Subcutaneous abdominal adipose tissue (tissue), 5 donors: ENCODE results near the gene RASGRF2.
A peak's percentile ranks its signal among the peaks of the same experiment; 100 is the strongest.

Experiments used
- H3K27ac ChIP-seq: one replicate; pipeline ENCODE4 v1.7.0; 2013; ENCODE audit warnings: low read depth, mild to moderate bottlenecking, inconsistent platforms, low read length, moderate library complexity
- H3K27me3 ChIP-seq, 5 donors: one replicate each; pipeline ENCODE4 v1.7.0; 2013; ENCODE audit warnings: low read length in 5 of 5, inconsistent platforms in 1 of 5; ENCODE audit not compliant: control insufficient read depth in 5 of 5, insufficient read depth in 4 of 5
- H3K36me3 ChIP-seq, 5 donors: one replicate each; pipeline ENCODE4 v1.7.0; 2013; ENCODE audit warnings: low read length in 5 of 5; ENCODE audit not compliant: control insufficient read depth in 5 of 5, insufficient read depth in 5 of 5
- H3K4me1 ChIP-seq, 5 donors: one replicate each; pipeline ENCODE4 v1.7.0; 2013; ENCODE audit warnings: low read length in 5 of 5, mild to moderate bottlenecking in 3 of 5, moderate library complexity in 1 of 5; ENCODE audit not compliant: control insufficient read depth in 5 of 5, insufficient read depth in 5 of 5
- H3K4me3 ChIP-seq, 5 donors: one replicate each; pipeline ENCODE4 v1.7.0; 2013; ENCODE audit warnings: low read length in 5 of 5, low read depth in 1 of 5
- H3K9ac ChIP-seq, 5 donors: one replicate each; pipeline ENCODE4 v1.7.0; 2013; ENCODE audit warnings: low read length in 5 of 5, mild to moderate bottlenecking in 4 of 5, moderate library complexity in 3 of 5
- H3K9me3 ChIP-seq, 5 donors: one replicate each; pipeline ENCODE4 v1.7.0; 2013; ENCODE audit warnings: low read length in 5 of 5; ENCODE audit not compliant: control insufficient read depth in 5 of 5
- donor health status: healthy.
- donor health status: healthy.
- donor health status: healthy.
- donor health status: healthy.
- donor health status: healthy.

The RASGRF2 gene, protein sequence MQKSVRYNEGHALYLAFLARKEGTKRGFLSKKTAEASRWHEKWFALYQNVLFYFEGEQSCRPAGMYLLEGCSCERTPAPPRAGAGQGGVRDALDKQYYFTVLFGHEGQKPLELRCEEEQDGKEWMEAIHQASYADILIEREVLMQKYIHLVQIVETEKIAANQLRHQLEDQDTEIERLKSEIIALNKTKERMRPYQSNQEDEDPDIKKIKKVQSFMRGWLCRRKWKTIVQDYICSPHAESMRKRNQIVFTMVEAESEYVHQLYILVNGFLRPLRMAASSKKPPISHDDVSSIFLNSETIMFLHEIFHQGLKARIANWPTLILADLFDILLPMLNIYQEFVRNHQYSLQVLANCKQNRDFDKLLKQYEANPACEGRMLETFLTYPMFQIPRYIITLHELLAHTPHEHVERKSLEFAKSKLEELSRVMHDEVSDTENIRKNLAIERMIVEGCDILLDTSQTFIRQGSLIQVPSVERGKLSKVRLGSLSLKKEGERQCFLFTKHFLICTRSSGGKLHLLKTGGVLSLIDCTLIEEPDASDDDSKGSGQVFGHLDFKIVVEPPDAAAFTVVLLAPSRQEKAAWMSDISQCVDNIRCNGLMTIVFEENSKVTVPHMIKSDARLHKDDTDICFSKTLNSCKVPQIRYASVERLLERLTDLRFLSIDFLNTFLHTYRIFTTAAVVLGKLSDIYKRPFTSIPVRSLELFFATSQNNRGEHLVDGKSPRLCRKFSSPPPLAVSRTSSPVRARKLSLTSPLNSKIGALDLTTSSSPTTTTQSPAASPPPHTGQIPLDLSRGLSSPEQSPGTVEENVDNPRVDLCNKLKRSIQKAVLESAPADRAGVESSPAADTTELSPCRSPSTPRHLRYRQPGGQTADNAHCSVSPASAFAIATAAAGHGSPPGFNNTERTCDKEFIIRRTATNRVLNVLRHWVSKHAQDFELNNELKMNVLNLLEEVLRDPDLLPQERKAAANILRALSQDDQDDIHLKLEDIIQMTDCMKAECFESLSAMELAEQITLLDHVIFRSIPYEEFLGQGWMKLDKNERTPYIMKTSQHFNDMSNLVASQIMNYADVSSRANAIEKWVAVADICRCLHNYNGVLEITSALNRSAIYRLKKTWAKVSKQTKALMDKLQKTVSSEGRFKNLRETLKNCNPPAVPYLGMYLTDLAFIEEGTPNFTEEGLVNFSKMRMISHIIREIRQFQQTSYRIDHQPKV (N-terminal part only)

DNA sequence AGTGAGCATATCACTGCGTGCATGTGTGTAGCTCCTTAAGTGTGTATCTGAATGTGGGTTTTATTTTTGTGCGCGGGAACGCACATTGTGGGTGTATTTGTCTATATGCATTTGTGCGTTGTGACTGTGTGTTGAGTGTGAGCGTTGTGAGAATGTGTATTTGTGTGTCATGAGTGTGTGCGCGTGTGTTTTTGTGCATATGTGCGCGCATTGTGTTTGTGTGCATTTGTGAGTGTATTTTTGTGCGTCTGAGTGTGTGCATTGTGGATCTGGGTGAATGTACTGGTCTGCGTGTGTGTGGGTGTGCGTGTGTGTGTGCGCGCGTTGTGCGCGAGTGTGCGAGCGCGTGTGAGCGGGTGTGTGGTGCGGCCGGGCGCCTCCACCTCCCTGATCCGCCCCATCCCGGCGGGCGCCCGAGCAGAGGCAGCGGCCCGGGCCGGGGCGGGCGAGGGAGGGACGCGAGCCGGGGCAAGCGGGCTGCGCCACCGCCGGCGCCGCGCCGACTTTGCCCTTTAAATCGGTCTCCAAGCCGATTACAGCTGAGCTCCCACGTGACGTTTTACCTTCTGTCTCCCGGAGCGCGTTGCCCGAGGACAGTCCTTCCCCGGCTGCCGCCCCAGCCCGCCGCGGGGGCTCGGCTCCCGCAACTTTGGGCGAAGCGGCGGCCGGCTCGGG lies at the start of gene RASGRF2:
RASGRF2 (plus strand) TSS at position 596 of the 675 bp plus-strand sequence. CDS start 376 bp downstream, outside the sequence.
- H3K9ac ChIP-seq = peak within 1 kb of the TSS; percentile 23 to 77 (median 63)
- no peaks in the 10 kb centered on the region for H3K36me3 ChIP-seq
- peak within 1 kb of the TSS; percentile 76 for H3K27ac ChIP-seq
- H3K27me3 ChIP-seq = peaks cover 0 to 6% (median 0%) of the 10 kb centered on the region in 5 donors
- no peaks in the 10 kb centered on the region for H3K9me3 ChIP-seq
- H3K4me3 ChIP-seq = peak within 1 kb of the TSS; percentile 72 to 91 (median 84)
- peaks cover 6 to 20% (median 17%) of the 10 kb centered on the region in 5 donors for H3K4me1 ChIP-seq

DNA sequence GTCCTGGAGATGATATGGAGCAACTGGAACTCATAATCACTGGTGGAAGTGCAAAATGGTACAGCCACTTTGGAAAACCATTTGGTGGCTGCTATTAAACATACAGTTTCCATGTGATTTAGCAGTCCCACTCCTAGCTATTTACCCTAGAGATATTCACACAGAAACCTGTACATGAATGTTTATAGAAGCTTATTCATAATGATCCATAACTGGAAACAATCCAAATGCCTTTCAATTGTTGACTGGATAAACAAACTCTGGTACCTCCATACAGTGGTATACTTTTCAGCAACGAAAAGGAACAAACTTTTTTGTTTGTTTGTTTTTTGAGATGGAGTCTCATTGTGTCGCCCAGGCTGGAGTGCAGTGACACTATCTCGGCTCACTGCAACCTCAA lies 47.7 kb upstream of the RASGRF2 start:
- Histone ChIP-seq H3K27me3 (no peaks in the 10 kb centered on the region), H3K9me3 (peaks cover 0 to 8% (median 4%) of the 10 kb centered on the region in 5 donors), H3K4me3 (no peak overlapping the region), H3K9ac (no peak overlapping the region), H3K36me3 (peaks cover 0 to 3% (median 0%) of the 10 kb centered on the region in 5 donors), H3K27ac (no peak overlapping the region), H3K4me1 (peaks cover 0 to 3% (median 0%) of the 10 kb centered on the region in 5 donors)

DNA sequence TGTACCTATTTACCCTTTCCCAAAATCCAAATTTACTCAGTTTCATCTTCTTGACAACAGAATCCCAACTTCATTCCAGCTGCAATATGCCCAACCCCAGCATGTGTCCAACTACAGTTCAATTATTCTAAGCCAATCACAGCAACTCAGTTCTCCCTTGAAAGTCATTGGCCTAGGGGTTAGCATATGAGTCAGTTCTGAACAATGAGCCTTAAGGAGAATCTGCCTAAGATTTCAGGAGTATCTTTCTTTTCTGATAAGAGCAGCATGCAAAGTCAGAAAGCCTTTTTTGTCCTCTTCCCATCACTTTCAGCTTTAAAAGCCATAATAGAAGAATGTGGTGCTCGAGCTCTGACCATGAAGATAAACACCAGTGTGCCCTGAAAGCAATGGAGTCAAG lies 44.4 kb upstream of the RASGRF2 start:
- Histone ChIP-seq H3K27me3 (no peaks in the 10 kb centered on the region), H3K9me3 (peaks cover 0 to 8% (median 4%) of the 10 kb centered on the region in 5 donors), H3K36me3 (no peaks in the 10 kb centered on the region)

DNA sequence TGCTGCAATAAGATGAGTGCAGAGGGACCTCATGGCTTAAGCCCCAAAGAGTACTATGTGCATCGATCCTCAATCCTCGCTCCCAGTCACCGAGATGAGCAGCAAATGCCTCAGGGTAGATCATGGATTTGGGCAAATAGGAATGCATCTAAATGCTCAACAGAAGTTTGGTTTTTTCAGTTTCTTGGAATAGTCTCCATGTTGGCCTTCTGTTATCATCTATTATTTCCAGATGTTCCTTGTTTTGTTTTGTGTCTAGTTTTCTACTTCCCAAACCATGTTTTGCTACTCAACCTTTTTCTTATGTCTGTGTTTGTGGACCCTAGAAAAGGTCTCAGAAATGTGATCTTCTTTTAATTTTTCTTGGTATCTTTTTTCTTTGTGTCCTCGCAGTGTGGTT lies 43.5 kb upstream of the RASGRF2 start:
- Histone ChIP-seq H3K27ac (no peak overlapping the region), H3K4me1 (peaks cover 0 to 3% (median 0%) of the 10 kb centered on the region in 5 donors), H3K9ac (no peak overlapping the region), H3K36me3 (no peaks in the 10 kb centered on the region), H3K27me3 (no peaks in the 10 kb centered on the region), H3K9me3 (peaks cover 0 to 8% (median 4%) of the 10 kb centered on the region in 5 donors), H3K4me3 (no peak overlapping the region)

More for the DNA sequence above, 44.4 kb upstream of the RASGRF2 start:
- H3K4me1 ChIP-seq = peaks cover 0 to 3% (median 0%) of the 10 kb centered on the region in 5 donors
- H3K27ac ChIP-seq = no peak overlapping the region
- no peak overlapping the region for H3K9ac ChIP-seq
- no peak overlapping the region for H3K4me3 ChIP-seq

DNA sequence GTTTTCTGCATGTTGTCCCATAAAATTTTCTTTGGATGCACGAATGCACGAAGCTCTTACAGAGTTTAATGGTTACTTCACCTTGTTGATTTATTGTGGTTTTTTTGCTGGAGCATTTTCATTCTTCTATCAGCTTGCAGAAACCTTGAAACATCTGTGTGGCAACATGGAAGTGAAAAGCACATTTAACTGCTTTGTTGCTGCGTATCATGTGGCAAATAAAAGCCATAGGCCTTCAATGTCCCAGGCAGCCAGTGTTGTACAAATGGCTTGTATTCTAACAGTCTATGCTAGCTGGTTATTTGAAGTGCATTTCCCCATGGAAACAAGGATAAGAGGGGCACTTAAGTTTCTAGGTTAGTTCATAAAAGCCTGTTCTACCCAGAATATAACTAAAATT lies 42.5 kb upstream of the RASGRF2 start:
- Histone ChIP-seq H3K27me3 (no peaks in the 10 kb centered on the region), H3K27ac (no peak overlapping the region), H3K4me3 (no peak overlapping the region), H3K36me3 (no peaks in the 10 kb centered on the region), H3K9ac (no peak overlapping the region), H3K9me3 (peaks cover 0 to 3% (median 0%) of the 10 kb centered on the region in 5 donors), H3K4me1 (peaks cover 0 to 3% (median 0%) of the 10 kb centered on the region in 5 donors)

DNA sequence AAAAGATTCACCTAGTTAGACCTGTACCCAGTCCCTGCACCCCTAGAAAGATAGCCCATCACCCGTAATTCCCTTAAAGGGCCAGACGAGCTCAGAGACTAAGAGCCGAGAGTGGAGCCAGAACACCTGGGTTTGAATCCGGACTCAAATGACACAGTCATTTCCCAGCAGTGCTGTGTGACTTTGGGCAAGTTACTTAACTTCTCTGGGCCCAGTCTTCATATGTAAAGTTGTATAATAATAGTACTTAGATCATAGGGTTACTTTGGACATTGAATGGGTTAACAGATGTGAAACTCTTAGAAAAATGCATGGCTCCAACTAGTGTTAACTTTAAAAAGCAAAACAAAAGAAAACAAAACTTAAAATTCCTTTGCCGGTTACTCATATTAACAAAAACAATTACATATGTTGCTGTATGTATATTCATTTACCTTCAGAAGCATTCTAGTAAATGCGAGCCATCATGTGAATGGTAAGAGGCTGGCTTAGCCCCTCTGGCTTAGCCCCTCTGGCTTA lies 40.4 kb upstream of the RASGRF2 start:
- H3K27me3 ChIP-seq = no peaks in the 10 kb centered on the region
- no peak overlapping the region for H3K9ac ChIP-seq
- no peak overlapping the region for H3K27ac ChIP-seq
- no peaks in the 10 kb centered on the region for H3K36me3 ChIP-seq
- H3K4me1 ChIP-seq = no peaks in the 10 kb centered on the region
- peaks cover 0 to 3% (median 0%) of the 10 kb centered on the region in 5 donors for H3K9me3 ChIP-seq
- H3K4me3 ChIP-seq = no peak overlapping the region

DNA sequence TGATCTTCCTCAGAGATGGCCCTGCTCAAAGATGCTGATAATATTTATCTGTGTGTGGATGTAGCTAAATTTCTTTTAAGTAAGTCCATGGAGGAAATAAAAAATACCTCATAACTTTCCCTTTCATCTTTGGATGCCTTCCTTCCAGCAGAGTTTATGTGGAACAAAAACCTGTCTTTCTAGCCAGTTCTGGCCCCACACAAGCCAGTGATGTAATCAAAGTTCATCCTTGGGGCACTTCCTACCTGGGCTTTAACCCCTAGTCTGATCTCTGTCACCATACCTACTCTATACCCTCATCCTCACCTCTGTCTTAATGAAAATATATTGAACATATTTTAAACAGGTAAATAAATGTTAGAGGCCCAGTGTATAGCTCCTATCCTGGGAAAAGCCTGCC lies 39.8 kb upstream of the RASGRF2 start:
- Histone ChIP-seq H3K9me3 (peaks cover 0 to 1% (median 0%) of the 10 kb centered on the region in 5 donors), H3K4me1 (no peaks in the 10 kb centered on the region), H3K27ac (no peak overlapping the region), H3K4me3 (no peak overlapping the region), H3K36me3 (no peaks in the 10 kb centered on the region), H3K27me3 (no peaks in the 10 kb centered on the region), H3K9ac (no peak overlapping the region)

DNA sequence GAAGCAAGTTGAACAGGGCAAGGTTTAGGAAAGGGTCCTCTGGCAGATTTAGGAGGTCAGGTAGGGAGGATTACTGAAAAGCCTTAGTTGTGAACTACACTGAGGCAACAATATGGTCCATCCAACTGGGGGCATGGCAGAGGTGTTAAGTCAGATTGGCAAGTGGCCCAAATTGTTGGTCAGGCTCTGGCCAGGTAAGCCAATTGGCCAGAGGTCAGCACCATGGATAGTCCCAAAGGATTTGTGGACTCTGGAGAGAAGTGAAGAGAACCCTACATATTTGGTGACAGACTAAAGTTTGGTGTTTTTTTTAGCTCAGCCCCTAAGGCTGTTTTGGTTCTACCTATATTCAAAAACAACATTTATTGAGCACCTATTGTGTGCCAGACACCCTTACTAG lies 39.1 kb upstream of the RASGRF2 start:
- Histone ChIP-seq H3K4me1 (no peaks in the 10 kb centered on the region), H3K27me3 (no peaks in the 10 kb centered on the region), H3K36me3 (no peaks in the 10 kb centered on the region), H3K27ac (no peak overlapping the region), H3K9me3 (no peaks in the 10 kb centered on the region), H3K9ac (no peak overlapping the region), H3K4me3 (no peak overlapping the region)

DNA sequence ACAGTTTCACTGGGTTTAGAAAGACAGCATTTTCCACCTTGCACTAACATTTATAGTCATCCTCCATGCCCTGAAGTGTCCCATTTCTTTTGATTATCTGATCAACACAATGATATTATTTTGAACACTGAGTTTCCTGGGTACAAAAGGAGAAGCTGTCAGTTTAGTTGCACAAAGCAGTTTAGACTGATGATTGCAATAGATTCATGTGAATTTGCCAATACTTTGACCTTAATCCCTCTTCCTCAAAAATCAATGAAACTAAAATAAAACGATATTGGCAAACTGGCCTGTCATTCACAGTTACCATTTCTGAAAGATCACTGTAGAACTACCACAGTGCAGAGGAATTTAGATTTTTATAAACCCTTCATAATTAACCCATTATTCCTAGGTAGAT lies 34.2 kb upstream of the RASGRF2 start:
- Histone ChIP-seq H3K27me3 (no peaks in the 10 kb centered on the region), H3K9me3 (no peaks in the 10 kb centered on the region), H3K27ac (no peak overlapping the region), H3K4me3 (no peak overlapping the region), H3K4me1 (no peaks in the 10 kb centered on the region), H3K9ac (no peak overlapping the region), H3K36me3 (no peaks in the 10 kb centered on the region)
